ENCODE data around the gene PIEZO2.
A peak's percentile ranks its signal among the peaks of the same experiment; 100 is the strongest.
"Not testable (repeated sequence)": the region's sequence is repeated elsewhere in the genome, so short reads cannot be mapped to it uniquely, and the experiment has no call there.

PIEZO2 gene

GRCh38 chr18:10953672-10954071 lies 195.7 kb downstream of the PIEZO2 start:
- no peak for DNase-seq

GRCh38 chr18:10951631-10952544 lies 197.5 kb downstream of the PIEZO2 start:
- peak; percentile 37 for DNase-seq

- DNase-seq = no peak
Measured at GRCh38 chr18:10950876-10951630, 198.3 kb downstream of the PIEZO2 start.

- no peak for DNase-seq
Measured at GRCh38 chr18:10950080-10950875, 199.1 kb downstream of the PIEZO2 start.

- peak; percentile 53 for DNase-seq
Measured at GRCh38 chr18:10949655-10950054, 199.7 kb downstream of the PIEZO2 start.

GRCh38 chr18:10948421-10948820 lies 200.9 kb downstream of the PIEZO2 start:
- no peak for DNase-seq

- no peak for DNase-seq
Measured at GRCh38 chr18:10946058-10946457, 203.3 kb downstream of the PIEZO2 start.

GRCh38 chr18:10942998-10943397 lies 206.4 kb downstream of the PIEZO2 start:
- DNase-seq = no peak

- DNase-seq = no peak
Measured at GRCh38 chr18:10939822-10940221, 209.5 kb downstream of the PIEZO2 start.

- DNase-seq = no peak
Measured at GRCh38 chr18:10937743-10938640, 211.4 kb downstream of the PIEZO2 start.

GRCh38 chr18:10936176-10937053 lies 213.0 kb downstream of the PIEZO2 start:
- DNase-seq = no peak

- DNase-seq = no peak
Measured at GRCh38 chr18:10935588-10935987, 213.8 kb downstream of the PIEZO2 start.

- DNase-seq = not testable (repeated sequence)
Measured at GRCh38 chr18:10933648-10934047, 215.7 kb downstream of the PIEZO2 start.

- no peak for DNase-seq
Measured at GRCh38 chr18:10930076-10930475, 219.3 kb downstream of the PIEZO2 start.

GRCh38 chr18:10928772-10929373 lies 220.5 kb downstream of the PIEZO2 start:
- DNase-seq = no peak

GRCh38 chr18:10928011-10928771 lies 221.2 kb downstream of the PIEZO2 start:
- no peak for DNase-seq

GRCh38 chr18:10927286-10927992 lies 221.9 kb downstream of the PIEZO2 start:
- DNase-seq = no peak

GRCh38 chr18:10926621-10927161 lies 222.7 kb downstream of the PIEZO2 start:
- DNase-seq = no peak

GRCh38 chr18:10924290-10924689 lies 225.1 kb downstream of the PIEZO2 start:
- DNase-seq = no peak
